Measurements from ENCODE around the gene KRTAP5-9.
A peak's percentile ranks its signal among the peaks of the same experiment; 100 is the strongest.
"Not testable (repeated sequence)": the region's sequence is repeated elsewhere in the genome, so short reads cannot be mapped to it uniquely, and the experiment has no call there.

KRTAP5-9 gene

DNA sequence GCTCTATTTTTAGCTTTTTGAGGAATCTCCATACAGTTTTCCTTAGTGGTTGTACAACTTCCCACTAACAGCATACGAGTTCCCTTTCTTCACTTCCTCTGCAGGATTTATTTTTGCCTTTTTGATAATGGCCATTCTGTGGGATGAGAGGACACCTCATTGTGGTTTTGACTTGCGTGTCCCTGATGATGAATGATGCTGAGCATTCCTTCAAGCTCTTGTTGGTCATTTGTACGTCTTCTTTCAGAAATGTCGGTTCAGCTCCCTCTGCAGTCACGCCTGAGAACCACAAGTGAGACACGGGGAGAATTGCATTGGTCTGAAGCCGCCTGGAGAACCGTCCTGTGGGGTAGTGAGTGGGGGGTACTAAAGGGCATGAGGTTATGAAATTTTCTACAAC, 15.2 kb downstream of the KRTAP5-9 start:
- no peak for DNase-seq (ENCODE audit: low read depth)

GRCh38 chr11:71564430-71564829, 16.2 kb downstream of the KRTAP5-9 start:
- no peak for DNase-seq (ENCODE audit: low read depth)

GRCh38 chr11:71565263-71565662, 17.0 kb downstream of the KRTAP5-9 start, which contains the start of gene KRTAP5-10:
KRTAP5-10 (plus strand) TSS chr11:71565563; CDS start chr11:71565588, 25 bp downstream.
- DNase-seq (ENCODE audit: low read depth), result no peak

DNA sequence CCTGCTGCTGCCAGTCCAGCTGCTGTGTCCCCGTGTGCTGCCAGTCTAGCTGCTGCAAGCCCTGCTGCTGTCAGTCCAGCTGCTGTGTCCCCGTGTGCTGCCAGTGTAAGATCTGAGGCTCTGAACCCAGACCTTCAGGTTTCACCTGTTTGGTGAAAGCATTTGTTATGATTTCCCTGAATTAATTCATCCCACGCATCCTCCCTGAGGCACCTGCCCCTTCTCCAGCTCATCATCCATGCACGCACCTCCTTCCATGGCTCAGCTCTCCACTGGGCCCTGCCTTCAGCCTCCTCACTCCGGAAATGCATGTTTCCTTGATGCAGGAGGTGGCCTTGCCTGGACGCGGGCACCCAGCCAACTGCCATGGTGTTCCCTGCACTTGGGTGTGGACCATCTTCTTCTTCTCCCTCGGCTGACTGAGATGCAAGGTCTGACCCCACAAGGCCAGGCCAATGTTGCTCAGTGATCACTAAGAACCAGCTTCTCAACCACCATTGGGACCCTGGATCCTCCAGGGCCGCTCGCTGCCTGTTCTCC, 17.9 kb downstream of the KRTAP5-9 start:
- no peak for DNase-seq (ENCODE audit: low read depth)

DNA sequence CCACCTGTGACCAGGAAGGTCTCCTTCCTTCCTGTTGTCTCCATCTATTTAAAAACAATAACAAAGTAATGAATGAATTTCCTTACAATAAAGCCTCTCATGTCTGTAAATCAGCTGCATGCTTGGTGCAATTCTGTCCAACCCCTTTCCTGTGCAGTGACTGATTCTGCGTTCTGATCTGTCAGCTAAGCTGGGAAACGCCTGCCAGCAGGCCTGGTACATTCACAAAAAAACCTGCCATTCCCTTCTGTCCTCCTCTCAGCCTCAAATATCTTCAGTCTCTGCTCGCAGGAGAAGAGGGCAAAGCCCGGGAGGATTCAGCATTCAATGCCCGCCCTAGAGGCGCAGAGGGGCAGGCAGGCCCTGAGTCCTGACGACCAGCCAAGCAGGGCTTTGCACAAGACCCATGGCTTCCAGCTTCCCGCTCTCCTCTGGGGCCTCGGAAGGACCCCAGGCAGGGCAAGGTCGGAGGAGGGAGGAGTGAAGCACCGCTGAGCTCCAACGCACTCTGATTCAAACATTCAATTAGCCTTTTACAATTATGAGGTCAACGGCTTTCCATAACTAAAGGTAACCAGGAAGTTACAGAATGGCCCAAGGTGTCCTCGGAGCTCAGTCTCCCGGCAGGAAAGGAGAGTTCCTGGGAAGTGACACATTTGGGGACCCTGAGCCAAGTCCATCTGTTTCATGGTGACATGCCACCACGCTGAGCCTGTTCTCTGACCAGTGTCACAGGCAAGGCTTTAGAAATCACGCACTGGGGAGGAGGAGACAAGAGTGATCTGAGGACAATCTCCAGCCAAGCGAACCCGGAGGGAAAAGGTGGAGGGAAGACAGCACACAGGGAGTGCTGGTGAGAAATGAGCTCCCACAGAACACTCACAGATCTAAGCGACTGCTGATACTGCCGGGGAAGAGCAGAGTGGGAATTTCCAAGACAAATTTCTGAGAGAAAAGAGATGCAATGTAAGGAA, 18.7 kb downstream of the KRTAP5-9 start:
- DNase-seq (ENCODE audit: low read depth), result not testable (repeated sequence)

DNA sequence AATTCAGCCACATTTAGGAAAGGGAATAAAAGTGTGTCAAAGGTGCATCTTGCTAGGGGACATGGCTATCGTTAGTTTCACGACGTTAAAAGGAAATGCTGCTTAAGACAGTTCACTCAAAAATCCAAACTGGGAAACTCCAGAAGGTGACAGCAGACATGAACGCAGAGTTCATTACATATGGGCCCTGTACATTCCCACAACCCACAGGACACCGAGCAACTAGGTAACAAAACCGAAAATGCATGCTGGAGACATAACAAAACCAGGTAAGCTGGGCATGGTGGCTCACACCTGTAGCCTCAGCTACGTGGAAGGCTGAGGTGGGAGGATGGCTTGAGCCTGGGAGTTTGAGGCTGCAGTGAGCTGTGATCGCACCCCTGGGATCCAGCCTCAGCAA, 19.4 kb downstream of the KRTAP5-9 start:
- DNase-seq (ENCODE audit: low read depth), result not testable (repeated sequence)

DNA sequence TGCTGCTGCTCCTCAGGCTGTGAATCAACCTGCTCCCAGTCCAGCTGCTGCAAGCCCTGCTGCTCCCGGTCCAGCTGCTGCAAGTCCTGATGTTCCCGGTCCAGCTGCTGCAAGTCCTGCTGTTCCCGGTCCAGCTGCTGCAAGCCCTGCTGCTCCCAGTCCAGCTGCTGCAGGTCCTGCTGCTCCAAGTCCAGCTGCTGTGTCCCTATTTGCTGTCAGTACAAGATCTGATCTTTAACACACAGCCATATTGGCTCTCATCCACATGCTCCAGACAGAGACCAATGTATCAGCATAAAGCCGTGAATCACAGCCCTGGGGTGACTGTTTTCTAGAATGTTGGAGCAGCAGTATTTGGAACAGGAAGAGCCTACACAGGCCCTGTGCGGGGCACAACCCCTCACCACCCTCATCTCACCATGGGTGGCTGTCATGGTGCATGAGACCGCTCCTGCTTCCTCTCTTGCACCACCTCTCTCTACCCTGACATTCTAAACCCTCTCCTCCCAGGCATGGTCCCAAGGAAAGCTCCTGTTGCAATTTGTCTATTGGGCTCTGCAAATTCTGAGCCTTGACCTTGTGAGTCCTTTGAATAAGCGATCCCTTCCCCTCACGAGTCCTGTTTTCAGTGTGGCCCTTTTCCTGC, 20.6 kb downstream of the KRTAP5-9 start:
- no peak for DNase-seq (ENCODE audit: low read depth)

DNA sequence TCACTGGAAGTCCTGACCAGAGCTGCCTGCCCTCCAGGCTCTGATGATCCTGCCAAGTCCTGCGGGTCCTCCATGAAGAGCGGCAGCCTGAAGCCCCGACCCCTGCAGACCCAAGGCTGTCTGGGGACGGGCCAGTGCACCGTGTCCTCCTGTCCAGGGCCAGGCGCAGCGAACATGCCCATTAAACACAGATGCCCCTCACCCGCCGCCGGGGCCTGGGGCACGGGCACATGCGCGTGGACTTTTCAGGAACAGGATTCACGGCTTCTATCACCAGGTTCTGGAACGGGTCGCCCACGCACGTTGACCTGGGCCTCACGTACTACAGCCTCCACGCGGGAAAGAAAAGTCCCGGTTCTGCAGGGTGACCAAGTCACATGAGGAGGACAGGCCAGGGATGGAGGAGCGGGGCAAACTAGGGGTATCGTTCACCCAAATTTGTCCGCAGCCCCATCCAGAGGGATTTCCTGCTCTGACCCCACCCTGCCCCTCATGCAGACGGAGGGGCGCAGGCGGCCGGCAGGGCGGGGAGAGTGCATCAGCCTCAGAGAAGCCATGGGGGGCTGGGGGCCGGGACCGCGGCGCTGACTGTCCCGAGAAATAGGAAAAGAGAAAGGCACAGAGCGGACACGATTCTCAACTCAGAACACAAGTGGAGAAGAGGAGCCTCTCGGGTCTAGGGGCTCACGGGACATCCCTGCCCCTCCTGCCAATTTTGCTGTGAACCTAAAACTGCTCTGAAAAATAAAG, 23.1 kb downstream of the KRTAP5-9 start:
- DNase-seq (ENCODE audit: low read depth), result not testable (repeated sequence)

GRCh38 chr11:71572811-71573210, 24.6 kb downstream of the KRTAP5-9 start:
- DNase-seq (ENCODE audit: low read depth), result no peak

DNA sequence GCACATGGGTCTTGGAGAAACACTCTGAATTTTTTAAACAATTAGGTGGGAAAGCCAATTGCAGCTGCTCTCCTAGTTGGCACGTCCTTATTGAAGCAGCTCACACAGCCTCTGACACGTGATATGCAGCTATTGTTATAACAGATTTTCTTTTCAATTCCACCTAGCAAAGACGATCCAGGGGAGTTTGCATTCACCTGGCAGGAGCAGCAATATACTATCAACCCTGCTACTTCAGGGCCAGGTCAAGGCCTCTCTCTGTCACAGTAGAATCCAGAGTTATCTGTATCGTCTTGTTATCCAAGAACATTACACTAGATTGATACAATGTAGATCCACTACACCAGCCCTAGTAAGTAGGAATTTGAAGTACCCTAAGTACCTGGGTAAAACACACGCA, 26.2 kb downstream of the KRTAP5-9 start:
- no peak for DNase-seq (ENCODE audit: low read depth)

DNA sequence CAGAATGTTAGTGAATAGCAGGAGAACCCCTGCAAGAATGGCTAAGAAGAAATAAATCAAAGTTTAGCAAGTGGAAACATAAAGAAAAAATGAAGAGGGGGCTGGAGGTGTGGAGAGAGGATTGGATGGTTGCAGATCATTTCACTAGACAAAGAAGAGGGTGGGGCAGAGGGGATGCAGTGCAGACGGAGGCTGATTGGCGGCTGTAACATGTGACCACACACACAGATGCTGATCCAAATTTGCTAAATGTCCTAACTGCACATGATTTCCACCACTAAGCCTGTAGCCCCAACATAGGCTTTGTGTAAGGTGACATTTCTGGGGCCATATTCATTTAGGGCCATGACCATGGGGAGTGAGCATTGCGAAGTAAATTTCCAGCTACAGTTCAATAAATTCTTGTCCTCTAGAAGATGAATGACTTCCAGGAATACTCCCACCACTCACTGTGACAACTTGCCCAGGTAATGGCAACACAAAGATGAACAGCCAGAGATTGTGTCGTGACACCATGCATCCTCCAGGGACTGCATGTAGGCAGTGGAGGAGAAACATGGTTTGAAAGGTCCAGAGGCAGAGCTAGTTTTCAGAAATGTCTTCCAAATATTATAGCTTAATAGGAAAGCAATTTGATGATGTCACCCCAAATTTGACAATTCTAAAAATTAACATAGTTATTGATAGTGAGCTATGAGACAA, 27.7 kb downstream of the KRTAP5-9 start:
- no peak for DNase-seq (ENCODE audit: low read depth)

DNA sequence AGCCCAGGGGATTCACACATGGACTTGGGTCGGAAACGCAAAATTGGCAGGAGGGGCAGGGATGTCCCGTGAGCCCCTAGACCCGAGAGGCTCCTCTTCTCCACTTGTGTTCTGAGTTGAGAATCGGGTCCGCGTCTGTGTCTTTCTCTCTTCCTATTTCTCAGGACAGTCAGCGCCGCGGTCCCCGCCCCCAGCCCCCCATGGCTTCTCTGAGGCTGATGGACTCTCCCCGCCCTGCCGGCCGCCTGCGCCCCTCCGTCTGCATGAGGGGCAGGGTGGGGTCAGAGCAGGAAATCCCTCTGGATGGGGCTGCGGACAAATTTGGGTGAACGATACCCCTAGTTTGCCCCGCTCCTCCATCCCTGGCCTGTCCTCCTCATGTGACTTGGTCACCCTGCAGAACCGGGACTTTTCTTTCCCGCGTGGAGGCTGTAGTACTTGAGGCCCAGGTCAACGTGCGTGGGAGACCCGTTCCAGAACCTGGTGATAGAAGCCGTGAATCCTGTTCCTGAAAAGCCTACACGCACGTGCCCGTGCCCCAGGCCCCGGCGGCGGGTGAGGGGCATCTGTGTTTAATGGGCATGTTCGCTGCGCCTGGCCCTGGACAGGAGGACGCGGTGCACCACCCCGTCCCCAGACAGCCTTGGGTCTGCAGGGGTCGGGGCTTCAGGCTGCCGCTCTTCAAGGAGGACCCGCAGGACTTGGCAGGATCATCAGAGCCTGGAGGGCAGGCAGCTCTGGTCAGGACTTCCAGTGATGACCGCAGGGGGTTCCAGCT, 28.7 kb downstream of the KRTAP5-9 start:
- not testable (repeated sequence) for DNase-seq (ENCODE audit: low read depth)

DNA sequence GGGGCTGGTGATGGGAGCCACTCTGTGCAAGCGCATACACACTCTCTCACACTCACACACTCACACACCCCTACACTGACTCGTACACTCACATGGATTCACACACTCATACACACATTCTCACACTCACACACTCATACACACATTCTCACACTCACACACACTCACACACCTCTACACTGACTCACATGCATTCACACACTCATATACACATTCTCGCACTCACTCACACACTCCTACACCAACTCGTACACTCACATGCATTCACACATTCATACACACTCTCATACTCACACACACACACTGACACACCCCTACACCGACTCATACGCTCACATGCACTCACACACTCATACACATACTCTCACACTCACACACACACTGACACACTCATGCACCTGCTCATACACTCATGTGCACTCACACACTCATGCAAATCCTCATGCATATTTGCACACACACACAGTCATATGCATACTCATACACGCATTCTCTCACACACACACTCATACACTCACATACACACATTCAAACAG, 29.3 kb downstream of the KRTAP5-9 start:
- no peak for DNase-seq (ENCODE audit: low read depth)

- not testable (repeated sequence) for DNase-seq (ENCODE audit: low read depth)
Observed at GRCh38 chr11:71579513-71579912, 31.3 kb downstream of the KRTAP5-9 start.

DNA sequence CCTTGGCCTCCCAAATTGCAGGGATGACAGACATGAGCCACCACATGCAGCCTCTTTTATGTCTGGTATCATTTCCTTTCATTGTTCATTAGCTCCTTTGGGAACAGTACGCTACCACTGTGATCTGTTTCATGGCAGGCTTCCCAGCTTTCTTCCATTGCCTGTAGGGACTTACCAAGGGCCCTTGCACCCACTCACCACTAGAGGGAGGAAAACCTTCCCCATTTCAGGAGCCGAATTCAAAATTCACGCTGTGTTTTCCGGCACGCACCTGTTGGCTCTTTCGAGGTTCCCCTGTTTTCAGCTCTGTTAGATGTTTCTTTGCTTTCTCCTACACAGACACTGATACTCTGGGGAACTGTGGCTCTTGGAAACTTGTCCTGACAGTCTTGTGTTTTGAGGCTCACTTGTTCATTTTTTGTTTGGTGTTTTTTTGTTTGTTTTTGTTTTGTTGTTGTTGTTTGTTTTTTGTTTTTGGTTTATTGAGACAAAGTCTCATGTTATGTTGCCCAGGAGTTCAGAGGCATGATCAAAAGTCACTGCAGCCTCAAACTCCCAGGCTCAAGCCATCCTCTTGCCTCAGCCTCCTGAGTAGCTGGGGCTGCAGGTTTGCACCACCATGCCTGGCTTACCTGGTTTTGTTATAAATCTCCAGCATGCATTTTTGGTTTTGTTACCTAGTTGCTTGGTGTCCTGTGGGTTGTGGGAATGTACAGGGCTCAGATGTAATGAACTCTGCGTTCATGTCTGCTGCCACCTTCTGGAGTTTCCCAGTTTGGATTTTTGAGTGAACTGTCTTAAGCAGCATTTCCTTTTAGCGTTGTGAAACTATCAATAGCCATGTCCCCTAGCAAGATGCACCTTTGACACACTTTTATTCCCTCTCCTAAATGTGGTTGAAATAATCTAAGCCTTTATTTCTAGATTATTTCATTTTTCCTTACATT, 32.1 kb downstream of the KRTAP5-9 start:
- DNase-seq (ENCODE audit: low read depth), result peak; percentile 10

- DNase-seq (ENCODE audit: low read depth), result no peak
Observed at GRCh38 chr11:71581826-71582225, 33.6 kb downstream of the KRTAP5-9 start.

DNA sequence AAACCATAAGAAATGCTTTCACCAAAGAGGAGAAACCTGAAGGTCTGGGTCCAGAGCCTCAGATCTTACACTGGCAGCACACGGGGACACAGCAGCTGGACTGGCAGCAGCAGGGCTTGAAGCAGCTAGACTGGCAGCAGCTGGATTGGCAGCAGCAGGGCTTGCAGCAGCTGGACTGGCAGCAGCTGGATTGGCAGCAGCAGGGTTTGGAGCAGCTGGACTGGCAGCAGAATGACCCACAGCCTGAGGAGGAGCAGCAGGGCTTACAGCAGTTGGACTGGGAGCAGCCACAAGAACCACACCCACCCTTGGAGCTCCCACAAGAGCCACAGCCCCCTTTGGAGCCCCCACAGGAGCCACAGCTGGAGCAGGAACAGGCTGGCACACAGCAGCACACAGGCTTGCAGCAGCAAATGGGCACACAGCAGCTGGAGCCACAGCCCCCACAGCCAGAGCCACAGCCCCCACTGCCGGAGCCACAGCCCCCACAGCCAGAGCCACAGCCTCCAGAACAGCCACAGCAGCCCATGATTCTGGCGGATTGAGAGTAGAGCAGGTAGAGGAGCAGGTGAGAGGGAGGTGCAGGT, 34.2 kb downstream of the KRTAP5-9 start, which contains the start of gene KRTAP5-11:
Gene KRTAP5-11 (minus strand): TSS at position 567 of the 587 bp plus-strand sequence. CDS start 38 bp downstream, at position 529.
- no peak for DNase-seq (ENCODE audit: low read depth)

DNA sequence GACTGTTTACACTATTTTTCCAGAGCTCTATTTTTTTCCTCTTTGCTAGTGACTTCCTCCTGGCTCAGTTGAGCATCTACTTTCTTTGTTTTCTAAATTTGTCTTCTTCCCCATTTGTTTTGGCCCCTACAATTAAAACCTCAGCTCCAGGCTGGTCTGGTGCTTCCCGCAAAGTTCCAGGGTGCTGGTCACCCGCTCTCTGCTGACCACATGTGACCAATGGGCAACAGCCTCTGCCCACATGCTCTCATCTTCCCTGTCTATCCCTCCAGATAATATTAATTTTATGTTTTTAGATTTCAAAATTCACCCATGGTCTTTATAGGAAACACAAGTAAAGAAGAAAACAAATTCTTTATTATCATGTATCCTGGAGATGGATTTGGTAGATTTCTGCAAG, 34.7 kb downstream of the KRTAP5-9 start:
- DNase-seq (ENCODE audit: low read depth), result not testable (repeated sequence)

- not testable (repeated sequence) for DNase-seq (ENCODE audit: low read depth)
Observed at GRCh38 chr11:71585673-71586072, 37.5 kb downstream of the KRTAP5-9 start.

All from stimulated activated CD8-positive, alpha-beta memory T cell treated with anti-CD3 and anti-CD28 coated beads, Interleukin-12 subunit alpha, Interleukin-12 subunit beta, amount 100 ng/mL, for 1 hour (primary cell).